Gastroesophageal sphincter (tissue), 3 donors: ENCODE data around the gene PALD1.

Source experiments
- CTCF ChIP-seq, 4 experiments: fragments of 200-600 bp in 2 of 4; fragments of 450-650 bp in 2 of 4; sonication (generic) in 1 of 4; IDR thresholded peaks; one replicate each; pipeline ENCODE4 v1.5.1; 2017 to 2019; ENCODE audit warnings: antibody characterized with exemption in 4 of 4, mild to moderate bottlenecking in 2 of 4, moderate library complexity in 2 of 4
- POLR2A ChIP-seq, 2 donors: fragments of 450-650 bp; IDR thresholded peaks; one replicate each; pipeline ENCODE4 v1.6.1; 2017; ENCODE audit warnings: antibody characterized with exemption in 2 of 2, mild to moderate bottlenecking in 2 of 2, moderate library complexity in 1 of 2
- POLR2AphosphoS5 ChIP-seq: sonication (generic); formaldehyde crosslinking; IDR thresholded peaks from one replicate; pipeline ENCODE4 v1.6.1; 2017; ENCODE audit warnings: antibody characterized with exemption

DNA sequence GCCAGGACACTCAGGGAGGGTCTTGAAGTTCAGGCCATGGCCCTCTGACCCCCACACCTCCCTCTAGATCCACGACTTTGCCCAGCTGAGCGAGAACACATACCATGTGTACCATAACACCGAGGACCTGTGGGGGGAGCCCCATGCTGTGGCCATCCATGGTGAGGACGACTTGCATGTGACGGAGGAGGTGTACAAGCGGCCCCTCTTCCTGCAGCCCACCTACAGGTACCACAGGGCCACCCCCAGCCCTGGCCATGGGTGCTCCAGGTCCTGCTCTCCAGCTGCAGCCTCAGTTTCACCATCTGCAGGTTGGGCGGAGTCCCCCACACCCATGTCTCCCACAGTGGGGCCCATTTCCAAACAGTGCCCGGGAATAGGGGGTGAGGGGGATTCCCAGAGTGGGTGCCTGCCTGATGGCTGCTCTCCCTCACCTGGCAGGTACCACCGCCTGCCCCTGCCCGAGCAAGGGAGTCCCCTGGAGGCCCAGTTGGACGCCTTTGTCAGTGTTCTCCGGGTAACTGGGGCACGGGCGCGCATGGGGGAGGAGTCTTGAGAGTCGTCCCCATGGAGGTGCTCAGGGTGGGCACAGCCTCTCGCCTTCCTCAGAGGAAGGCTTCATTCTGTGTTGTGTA, 54.1 kb downstream of the PALD1 start:
- TF ChIP-seq POLR2A (IDR thresholded peaks at IDR 0.05) (no peak), CTCF (IDR thresholded peaks at IDR 0.05) (no peak), POLR2AphosphoS5 (no peak)
